ES-I3 (cell line): ENCODE data around the gene SEPHS1.

Source experiments
- H3K36me3 ChIP-seq: 2 replicates; pipeline ENCODE4 v1.6.1; 2013; ENCODE audit warnings: mild to moderate bottlenecking, low read length, control low read depth, moderate library complexity; ENCODE audit not compliant: insufficient read depth
- H3K4me1 ChIP-seq: 2 replicates; pipeline ENCODE4 v1.6.1; 2013; ENCODE audit warnings: mild to moderate bottlenecking, control low read depth, low read length; ENCODE audit not compliant: insufficient read depth
- H3K9ac ChIP-seq: 2 replicates; pipeline ENCODE4 v1.6.1; 2013; ENCODE audit warnings: low read depth, mild to moderate bottlenecking, low read length, moderate library complexity
- H3K9me3 ChIP-seq: 2 replicates; pipeline ENCODE4 v1.6.1; 2013; ENCODE audit warnings: mild to moderate bottlenecking, low read length, moderate library complexity; ENCODE audit not compliant: control insufficient read depth, insufficient read depth

Gene SEPHS1

DNA sequence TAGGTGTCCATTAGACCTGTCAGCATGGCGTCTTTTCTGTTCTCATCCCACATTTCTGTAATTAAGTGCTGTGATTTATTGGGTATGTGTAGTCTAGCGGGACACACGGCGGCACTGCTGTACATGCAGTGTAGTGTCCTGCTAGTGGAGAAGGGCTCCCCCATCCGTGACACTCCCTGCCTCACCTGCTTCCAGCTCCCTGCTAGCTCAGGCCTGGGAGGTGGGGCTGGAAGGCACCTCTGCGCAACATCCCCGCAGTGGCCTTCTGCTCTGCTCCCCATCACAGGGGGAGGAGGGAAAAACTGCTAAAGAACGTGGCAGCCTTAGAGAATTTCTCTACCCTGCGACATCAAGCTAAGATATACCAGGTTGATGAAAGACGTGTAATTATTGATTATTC lies 19.5 kb downstream of the SEPHS1 start:
- Histone ChIP-seq H3K36me3 (peaks cover 38% of the 10 kb centered on the region), H3K4me1 (0 out of 2 replicates have a peak, but pooled peaks cover 5% of the 10 kb centered on the region)

DNA sequence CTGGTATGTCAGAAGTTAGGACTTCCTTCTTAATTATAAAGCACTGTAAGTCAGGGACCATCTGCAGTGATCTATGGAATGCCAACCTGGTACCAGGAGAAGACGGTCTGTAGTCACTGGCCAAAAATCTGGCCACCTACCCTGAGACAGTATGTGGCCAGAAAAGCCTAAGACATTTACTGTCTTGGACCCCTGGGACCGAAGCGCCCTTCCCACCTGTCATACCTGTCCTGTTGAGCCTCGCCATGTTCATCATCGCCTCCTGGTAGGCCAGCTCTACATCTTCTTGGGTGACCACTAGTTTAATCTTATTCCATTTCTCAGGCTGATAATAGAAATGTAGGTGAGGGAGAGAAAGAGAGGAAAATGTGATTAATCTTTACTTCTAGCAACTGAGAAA lies 20.0 kb downstream of the SEPHS1 start:
- peaks cover 41% of the 10 kb centered on the region for H3K36me3 ChIP-seq
- H3K9ac ChIP-seq: no peak overlapping the region
- no peaks in the 10 kb centered on the region for H3K9me3 ChIP-seq
- H3K4me1 ChIP-seq: 0 out of 2 replicates have a peak, but pooled peaks cover 5% of the 10 kb centered on the region

More for the DNA sequence above, 19.5 kb downstream of the SEPHS1 start:
- Histone ChIP-seq H3K9me3 (no peaks in the 10 kb centered on the region), H3K9ac (no peak overlapping the region)

DNA sequence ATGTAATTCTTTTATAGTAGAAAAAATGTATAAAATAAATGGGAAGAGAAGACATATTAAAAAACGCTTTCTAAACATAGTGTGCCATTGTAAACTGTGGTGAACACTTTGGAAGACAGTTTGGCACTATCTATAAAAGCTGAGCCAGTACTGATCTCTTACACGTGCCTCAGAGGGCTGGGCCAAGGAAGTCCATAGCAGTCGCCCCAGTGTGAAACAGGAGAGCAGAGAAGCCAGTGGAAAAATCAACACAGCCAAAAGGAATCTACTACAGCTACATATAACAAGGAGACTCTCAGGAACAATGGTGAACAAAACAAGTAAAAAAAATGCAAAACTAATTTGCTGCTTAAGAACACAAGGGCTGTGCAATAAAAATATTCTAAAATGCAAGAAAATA lies 20.6 kb downstream of the SEPHS1 start:
- no peak overlapping the region for H3K9ac ChIP-seq
- H3K36me3 ChIP-seq: peaks cover 47% of the 10 kb centered on the region
- H3K9me3 ChIP-seq: no peaks in the 10 kb centered on the region
- 0 out of 2 replicates have a peak, but pooled peaks cover 5% of the 10 kb centered on the region for H3K4me1 ChIP-seq

DNA sequence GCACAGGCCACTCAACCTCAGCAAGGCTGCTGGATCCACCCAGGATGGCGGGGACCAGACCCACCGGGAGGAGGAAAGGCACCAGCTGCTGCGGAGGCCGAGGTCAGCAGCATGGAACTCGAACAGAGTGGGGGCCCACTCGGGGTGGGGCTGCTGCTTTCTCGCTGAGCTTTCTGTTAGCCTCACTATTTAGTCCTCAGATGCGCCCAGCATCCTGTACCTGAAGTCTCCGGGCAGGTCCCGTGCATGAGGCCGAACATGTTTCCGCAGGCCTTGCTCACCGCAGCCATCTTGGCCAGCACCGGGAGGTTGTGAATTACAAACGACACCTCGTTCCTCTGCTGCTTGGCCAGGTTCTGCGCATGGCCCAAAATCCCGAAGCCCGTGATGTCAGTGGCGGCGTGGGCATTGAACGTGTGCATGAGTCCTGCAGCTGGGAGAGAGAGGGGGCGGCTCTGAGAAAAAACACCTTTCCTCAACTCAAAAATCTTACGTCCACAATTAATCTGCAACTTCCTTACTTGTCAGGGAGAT lies 25.4 kb downstream of the SEPHS1 start:
- Histone ChIP-seq H3K9me3 (no peaks in the 10 kb centered on the region), H3K36me3 (peaks cover 57% of the 10 kb centered on the region), H3K4me1 (no peaks in the 10 kb centered on the region), H3K9ac (no peak overlapping the region)

DNA sequence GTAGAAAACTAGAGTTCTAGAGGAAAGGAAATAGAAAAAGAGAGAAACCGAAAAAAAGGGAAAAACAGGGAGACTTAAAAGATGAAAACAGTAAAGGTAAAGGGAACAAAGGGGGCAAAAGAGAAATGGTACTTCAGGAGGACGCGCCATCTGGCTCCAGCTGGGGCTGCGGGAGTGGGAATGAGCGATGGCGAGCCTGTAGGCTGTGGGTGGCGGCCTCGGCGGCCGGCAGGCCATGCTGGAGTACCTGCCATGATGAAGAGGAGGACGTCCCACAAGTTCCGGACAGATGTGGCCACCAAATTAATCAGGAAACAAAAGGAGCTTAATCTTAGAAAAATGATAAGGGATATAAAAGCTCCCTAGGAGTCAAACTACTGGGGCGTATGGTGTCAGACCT lies 26.5 kb downstream of the SEPHS1 start:
- H3K36me3 ChIP-seq: peaks cover 51% of the 10 kb centered on the region
- H3K9me3 ChIP-seq: no peaks in the 10 kb centered on the region
- no peaks in the 10 kb centered on the region for H3K4me1 ChIP-seq
- no peak overlapping the region for H3K9ac ChIP-seq

DNA sequence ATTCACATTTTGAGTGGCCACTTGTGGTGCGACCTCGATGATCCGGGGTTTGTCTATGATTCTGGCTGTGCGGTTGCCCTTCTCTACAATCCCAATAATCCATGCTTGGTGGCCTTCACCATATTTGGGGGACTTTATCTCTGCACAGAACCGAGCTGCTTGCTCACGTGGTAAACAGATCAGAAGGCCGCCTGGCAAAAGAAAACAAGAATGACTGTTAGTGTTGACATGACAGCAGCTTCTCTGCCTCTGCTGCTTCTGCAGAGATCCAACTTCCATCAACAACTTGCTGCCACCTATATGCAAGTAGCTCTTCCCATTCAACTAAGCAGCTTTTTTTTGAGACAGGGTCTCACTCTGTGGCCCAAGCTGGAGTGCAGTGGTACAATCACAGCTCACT lies 28.9 kb downstream of the SEPHS1 start:
- no peaks in the 10 kb centered on the region for H3K9me3 ChIP-seq
- H3K4me1 ChIP-seq: no peaks in the 10 kb centered on the region
- peaks cover 38% of the 10 kb centered on the region for H3K36me3 ChIP-seq
- H3K9ac ChIP-seq: no peak overlapping the region

DNA sequence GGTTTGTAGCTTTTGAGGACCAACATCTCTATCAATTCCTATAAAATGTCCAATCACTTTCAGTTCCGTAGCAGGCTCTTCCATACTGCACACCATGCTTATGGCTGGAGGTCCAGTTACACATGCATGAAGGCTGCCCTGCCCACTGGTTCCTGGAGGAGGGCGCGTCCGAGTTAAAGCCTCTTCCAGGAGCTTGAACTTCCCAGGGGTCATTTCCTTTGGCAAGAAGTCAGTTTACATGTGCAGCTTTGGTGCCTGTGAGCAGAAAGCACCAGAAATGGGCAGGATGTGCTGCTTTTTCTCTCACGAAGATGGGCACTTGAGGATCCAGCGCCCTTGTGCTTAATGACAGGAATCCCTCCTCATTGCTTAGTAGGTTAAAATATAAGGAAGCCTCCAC lies 30.6 kb downstream of the SEPHS1 start:
- Histone ChIP-seq H3K36me3 (peaks cover 25% of the 10 kb centered on the region), H3K9ac (no peak overlapping the region), H3K4me1 (no peaks in the 10 kb centered on the region), H3K9me3 (no peaks in the 10 kb centered on the region)

DNA sequence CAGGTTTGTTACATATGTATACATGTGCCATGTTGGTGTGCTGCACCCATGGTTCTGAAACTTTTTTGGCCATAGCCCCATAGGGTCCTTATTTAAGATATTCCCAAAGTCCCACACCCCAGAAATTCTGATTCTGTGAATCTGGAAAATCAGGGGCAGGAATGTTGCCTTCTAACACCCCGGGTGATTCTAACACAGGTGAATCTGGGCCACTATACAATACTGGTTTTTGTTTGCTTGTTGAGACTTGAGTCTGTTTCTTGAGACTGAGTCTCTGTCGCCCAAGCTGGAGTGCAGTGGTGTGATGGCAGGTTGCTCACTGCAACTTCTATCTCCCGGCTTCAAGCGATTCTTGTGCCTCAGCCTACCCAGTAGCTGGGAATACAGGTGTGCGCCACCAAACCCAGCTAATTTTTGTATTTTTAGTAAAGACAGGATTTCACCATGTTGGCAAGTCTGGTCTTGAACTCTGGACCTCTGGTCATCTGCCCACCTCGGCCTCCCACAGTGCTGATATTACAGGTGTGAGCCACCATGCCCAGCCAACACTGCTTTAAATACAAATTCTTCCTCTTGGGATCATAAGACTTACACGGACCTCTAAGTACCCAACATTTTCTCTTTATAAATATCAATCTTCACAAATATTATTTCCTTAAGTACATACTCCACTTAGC lies 31.3 kb downstream of the SEPHS1 start:
- Histone ChIP-seq H3K9me3 (no peaks in the 10 kb centered on the region), H3K9ac (no peak overlapping the region), H3K36me3 (peaks cover 19% of the 10 kb centered on the region; the same call in 1 of the 2 replicates), H3K4me1 (no peaks in the 10 kb centered on the region)

DNA sequence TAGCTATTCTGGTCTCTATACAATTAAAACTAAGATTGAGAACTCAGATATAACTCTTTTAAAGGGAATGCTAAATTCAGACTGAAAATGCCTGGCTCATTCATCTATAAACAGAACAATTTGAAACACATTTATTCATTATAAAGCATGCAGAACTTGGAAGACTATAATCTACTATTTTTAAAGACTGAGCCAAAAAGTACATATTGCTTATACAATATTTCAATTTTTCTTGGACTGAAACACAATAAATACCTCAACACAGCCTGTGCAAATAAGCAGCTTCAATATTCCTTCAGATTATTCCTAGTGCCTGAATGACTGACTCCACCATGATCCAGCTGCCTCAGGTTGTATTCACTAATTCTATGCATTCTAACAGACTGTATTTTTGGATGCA lies 32.7 kb downstream of the SEPHS1 start:
- Histone ChIP-seq H3K36me3 (peaks cover 7% of the 10 kb centered on the region; the same call in 1 of the 2 replicates), H3K9me3 (no peaks in the 10 kb centered on the region), H3K9ac (no peak overlapping the region), H3K4me1 (no peaks in the 10 kb centered on the region)

DNA sequence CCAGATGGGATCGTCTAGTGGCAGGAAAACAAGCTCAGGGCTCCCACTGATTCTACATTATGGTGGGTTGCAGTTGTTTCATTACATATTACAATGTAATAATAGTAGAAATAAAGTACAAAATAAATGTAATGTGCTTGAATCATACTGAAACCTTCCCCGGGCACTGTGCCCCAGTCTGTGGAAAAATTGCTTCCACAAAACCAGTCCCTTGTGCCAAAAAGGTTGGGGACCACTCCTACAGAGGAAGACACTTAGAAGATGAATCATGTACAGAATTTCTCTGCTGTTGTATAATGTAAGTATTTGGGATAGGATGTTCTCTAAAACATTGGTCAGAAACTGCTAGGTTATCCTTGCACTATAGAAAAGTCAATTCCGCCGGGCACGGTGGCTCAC lies 36.9 kb downstream of the SEPHS1 start:
- H3K4me1 ChIP-seq: no peaks in the 10 kb centered on the region
- H3K9ac ChIP-seq: no peak overlapping the region
- H3K9me3 ChIP-seq: no peaks in the 10 kb centered on the region
- no peaks in the 10 kb centered on the region for H3K36me3 ChIP-seq

DNA sequence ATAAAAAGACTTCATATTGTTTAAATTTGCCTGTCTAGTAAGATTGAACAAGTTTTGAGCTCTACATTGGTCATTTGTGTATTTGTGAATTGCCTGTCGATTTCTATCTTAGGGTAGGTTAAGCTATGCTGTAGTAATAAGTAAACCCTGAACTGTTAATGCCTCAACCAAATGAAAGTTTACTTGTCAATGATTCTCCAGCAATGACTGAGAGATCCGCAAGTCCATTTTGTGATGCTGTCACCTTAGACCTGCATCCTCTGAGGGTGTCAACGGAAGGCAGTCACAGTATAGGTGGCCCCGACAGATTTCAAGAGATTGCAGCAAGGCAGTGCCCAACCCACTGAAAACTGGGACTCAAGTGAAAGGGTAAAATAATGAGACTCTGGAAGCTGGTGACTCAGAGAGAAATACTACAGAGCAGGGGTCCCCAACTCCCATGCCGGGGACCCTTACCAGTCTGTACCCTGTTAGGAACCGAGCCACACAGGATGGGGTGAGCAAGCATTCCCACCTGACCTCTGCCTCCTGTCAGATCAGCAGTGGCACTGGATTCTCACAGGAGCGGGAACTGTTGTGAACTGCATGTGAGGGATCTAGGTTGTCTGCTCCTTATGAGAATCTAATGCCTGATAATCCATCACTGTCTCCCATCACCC lies 37.4 kb downstream of the SEPHS1 start:
- H3K36me3 ChIP-seq: no peaks in the 10 kb centered on the region
- no peak overlapping the region for H3K9ac ChIP-seq
- H3K9me3 ChIP-seq: no peaks in the 10 kb centered on the region
- H3K4me1 ChIP-seq: no peaks in the 10 kb centered on the region

DNA sequence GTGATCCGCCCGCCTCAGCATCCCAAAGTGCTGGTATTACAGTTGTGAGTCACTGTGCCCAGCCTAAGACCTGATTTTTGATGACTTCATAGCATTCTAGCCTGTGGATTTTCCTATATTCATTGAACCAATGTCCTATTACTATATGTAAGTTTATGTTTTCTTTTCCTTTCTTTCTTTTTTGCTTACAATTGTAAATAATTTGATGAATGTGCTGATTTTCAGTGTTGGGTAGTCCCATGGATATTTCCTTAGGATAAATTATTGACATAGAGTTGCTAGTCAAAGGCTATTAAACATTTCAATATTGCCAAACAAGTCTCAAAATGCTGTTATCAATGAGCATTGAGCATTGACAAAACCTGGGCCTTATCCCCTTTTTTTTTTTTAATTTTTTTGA lies 38.3 kb downstream of the SEPHS1 start:
- Histone ChIP-seq H3K4me1 (no peaks in the 10 kb centered on the region), H3K9me3 (no peaks in the 10 kb centered on the region), H3K9ac (no peak overlapping the region), H3K36me3 (no peaks in the 10 kb centered on the region)

DNA sequence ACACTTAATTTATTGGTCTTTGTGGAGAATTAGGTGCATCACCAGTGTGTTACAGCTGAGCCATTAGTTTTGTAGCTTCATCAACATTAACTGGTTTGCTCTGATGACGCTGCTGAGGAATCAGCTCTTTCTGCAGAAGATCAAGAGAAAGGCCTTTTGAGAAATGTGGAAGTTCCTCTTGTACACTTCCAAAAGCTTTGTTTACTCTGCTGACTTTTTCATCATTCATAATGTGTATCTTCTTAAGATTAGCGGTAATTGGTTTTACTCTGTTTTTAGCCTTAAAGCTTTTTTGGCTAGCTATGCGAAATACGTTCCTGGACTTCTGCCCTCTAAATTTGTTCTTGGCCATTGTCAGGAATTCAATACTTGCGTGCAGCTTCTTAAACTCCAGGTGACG lies 40.0 kb downstream of the SEPHS1 start:
- Histone ChIP-seq H3K36me3 (no peaks in the 10 kb centered on the region), H3K9ac (no peak overlapping the region), H3K4me1 (no peaks in the 10 kb centered on the region), H3K9me3 (no peaks in the 10 kb centered on the region)

DNA sequence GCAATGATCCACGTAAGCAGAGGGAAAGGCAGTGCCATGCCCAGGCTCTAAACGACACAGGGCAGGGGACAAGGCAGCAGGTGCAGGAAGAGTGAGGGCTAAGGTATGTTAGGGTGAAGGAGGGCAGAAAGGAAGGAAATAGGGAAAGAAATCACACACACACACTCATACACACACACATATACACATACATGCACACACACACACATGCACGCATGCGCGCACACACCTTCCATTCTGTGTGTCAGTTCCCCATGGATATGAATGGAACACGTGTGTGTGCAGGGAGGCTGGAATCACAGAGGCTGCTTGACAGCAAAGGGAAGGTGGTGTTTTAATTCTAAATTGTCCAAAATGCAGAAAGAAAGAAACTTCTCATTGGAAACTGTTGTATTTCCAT lies 42.0 kb downstream of the SEPHS1 start:
- H3K9ac ChIP-seq: no peak overlapping the region
- no peaks in the 10 kb centered on the region for H3K9me3 ChIP-seq
- H3K4me1 ChIP-seq: no peaks in the 10 kb centered on the region
- no peaks in the 10 kb centered on the region for H3K36me3 ChIP-seq
